H1 (cell line): ENCODE results near the gene ITGB4. TPM values are rescaled to one million over a fixed set of nuclear protein-coding genes. Genes with fewer than 3 reads are reported as not detected.

Experiments
- CTCF ChIA-PET: fragments of 300-600 bp; sonication (Branson Sonifier 250); formaldehyde crosslinking; loops from one replicate; lab custom pipeline; 2021; ENCODE audit not compliant: partially characterized antibody; lab: Charles Lee
- POLR2A ChIA-PET: fragments of 300-600 bp; sonication (Branson Sonifier 250); formaldehyde crosslinking; loops from one replicate; lab custom pipeline; 2021; ENCODE audit warnings: inconsistent platforms; ENCODE audit not compliant: partially characterized antibody; lab: Charles Lee
- DNase-seq, 2 experiments: peaks; one replicate each; pipeline versions ENCODE4 v3.0.0 to v3.0.0-alpha.2; 2010 to 2022; ENCODE audit warnings: low spot score in 2 of 2, low read depth in 1 of 2, mixed read lengths in 1 of 2
- FAIRE-seq: peaks from 2 replicates; lab custom pipeline; 2011; peaks lifted over from hg19 to GRCh38; lab: Jason Lieb, UNC
- H2AFZ ChIP-seq: 2 replicates; pipeline ENCODE4 v1.8.1; 2012; ENCODE audit warnings: low read length, inconsistent platforms
- H2AK5ac ChIP-seq: 2 replicates; pipeline ENCODE4 v1.6.1; 2013; ENCODE audit warnings: low read depth, low read length
- H2BK120ac ChIP-seq: replicated peaks from 2 replicates; pipeline ENCODE3; 2013; ENCODE audit warnings: low read depth, low read length, inconsistent platforms
- H2BK12ac ChIP-seq: 2 replicates; pipeline ENCODE4 v1.6.1; 2013; ENCODE audit warnings: low read depth, low read length
- H2BK15ac ChIP-seq: 2 replicates; pipeline ENCODE4 v1.6.1; 2013; ENCODE audit warnings: low read length
- H2BK20ac ChIP-seq: 2 replicates; pipeline ENCODE4 v1.6.1; 2013; ENCODE audit warnings: low read length
- H2BK5ac ChIP-seq: 2 replicates; pipeline ENCODE4 v1.6.1; 2013; ENCODE audit warnings: low read depth, low read length
- H3K14ac ChIP-seq: 2 replicates; pipeline ENCODE4 v1.6.1; 2013; ENCODE audit warnings: inconsistent platforms; ENCODE audit not compliant: insufficient read length
- H3K18ac ChIP-seq: 2 replicates; pipeline ENCODE4 v1.6.1; 2013; ENCODE audit warnings: low read length; ENCODE audit errors: extremely low read depth
- H3K23ac ChIP-seq: 2 replicates; pipeline ENCODE4 v1.6.1; 2013; ENCODE audit warnings: inconsistent platforms; ENCODE audit not compliant: insufficient read length
- H3K23me2 ChIP-seq: 2 replicates; pipeline ENCODE4 v1.6.1; 2013; ENCODE audit warnings: low read depth, low read length
- H3K27ac ChIP-seq: 2 replicates; pipeline ENCODE4 v1.6.1; 2011; ENCODE audit warnings: low read depth, low read length, inconsistent platforms
- H3K27me3 ChIP-seq, 4 experiments: replicated peaks in 1 of 4; 1 replicate in 1 of 4; 2 replicates in 3 of 4; pipeline versions ENCODE4 v1.6.1 to v1.8.1; 2011 to 2013; ENCODE audit warnings: low read length in 3 of 4, mild to moderate bottlenecking in 3 of 4, inconsistent platforms in 2 of 4, mixed read lengths in 2 of 4, moderate library complexity in 1 of 4; ENCODE audit not compliant: control insufficient read depth in 3 of 4, insufficient read depth in 3 of 4; ENCODE audit errors: extremely low read depth in 1 of 4
- H3K36me3 ChIP-seq, 4 experiments: 2 replicates each; pipeline versions ENCODE4 v1.6.1 to v1.8.1; 2011 to 2013; ENCODE audit warnings: mild to moderate bottlenecking in 4 of 4, low read length in 3 of 4, moderate library complexity in 2 of 4, control low read depth in 1 of 4, inconsistent platforms in 1 of 4; ENCODE audit not compliant: insufficient read depth in 4 of 4, control insufficient read depth in 2 of 4
- H3K4ac ChIP-seq: replicated peaks from 2 replicates; pipeline ENCODE3; 2013; ENCODE audit warnings: low read length, low read depth, mixed read lengths, inconsistent platforms; ENCODE audit not compliant: insufficient read length
- H3K4me1 ChIP-seq, 4 experiments: replicated peaks in 1 of 4; 1 replicate in 1 of 4; 2 replicates in 3 of 4; pipeline versions ENCODE4 v1.6.1 to v1.8.1; 2011 to 2013; ENCODE audit warnings: low read length in 3 of 4, inconsistent platforms in 2 of 4, mixed read lengths in 1 of 4; ENCODE audit not compliant: insufficient read depth in 4 of 4, control insufficient read depth in 3 of 4
- H3K4me2 ChIP-seq, 2 experiments: 2 replicates each; pipeline versions ENCODE4 v1.6.1 to v1.8.1; 2011 to 2013; ENCODE audit warnings: low read depth in 2 of 2, low read length in 2 of 2, control low read depth in 1 of 2, inconsistent platforms in 1 of 2, mild to moderate bottlenecking in 1 of 2; ENCODE audit not compliant: insufficient read depth in 1 of 2
- H3K4me3 ChIP-seq, 4 experiments: fragments of 200-600, 300-600 bp in 1 of 4; sonication (generic), shearing (Covaris generic), sonication (Bioruptor Twin) in 1 of 4; 2 replicates each; pipeline versions ENCODE4 v1.5.1 to v1.8.1; 2011 to 2016; ENCODE audit warnings: low read length in 4 of 4, low read depth in 3 of 4, control low read depth in 2 of 4, inconsistent platforms in 2 of 4, mild to moderate bottlenecking in 2 of 4, mixed read lengths in 1 of 4, moderate library complexity in 1 of 4; ENCODE audit not compliant: insufficient read depth in 2 of 4; ENCODE audit errors: extremely low read depth in 1 of 4
- H3K56ac ChIP-seq: replicated peaks from 2 replicates; pipeline ENCODE3; 2013; ENCODE audit warnings: low read depth, mild to moderate bottlenecking, mixed read lengths, low read length, inconsistent platforms; ENCODE audit not compliant: insufficient read length
- H3K79me1 ChIP-seq: 2 replicates; pipeline ENCODE4 v1.6.1; 2013; ENCODE audit warnings: low read depth, low read length, control low read depth
- H3K79me2 ChIP-seq, 2 experiments: 2 replicates each; pipeline versions ENCODE4 v1.6.1 to v1.8.1; 2012 to 2013; ENCODE audit warnings: low read length in 2 of 2, mild to moderate bottlenecking in 2 of 2, inconsistent platforms in 1 of 2; ENCODE audit not compliant: insufficient read depth in 2 of 2, control insufficient read depth in 1 of 2
- H3K9ac ChIP-seq, 4 experiments: replicated peaks in 1 of 4; 1 replicate in 1 of 4; 2 replicates in 3 of 4; pipeline versions ENCODE4 v1.6.1 to v1.8.1; 2011 to 2013; ENCODE audit warnings: low read depth in 3 of 4, low read length in 3 of 4, control low read depth in 2 of 4, mild to moderate bottlenecking in 2 of 4, moderate library complexity in 2 of 4, inconsistent platforms in 1 of 4; ENCODE audit errors: extremely low read depth in 1 of 4
- H3K9me3 ChIP-seq, 2 experiments: 2 replicates each; pipeline versions ENCODE4 v1.6.1 to v1.8.1; 2012 to 2013; ENCODE audit warnings: mild to moderate bottlenecking in 2 of 2, moderate library complexity in 2 of 2, control low read depth in 1 of 2, inconsistent platforms in 1 of 2, low read depth in 1 of 2, low read length in 1 of 2, mixed read lengths in 1 of 2; ENCODE audit not compliant: insufficient read depth in 2 of 2
- H4K20me1 ChIP-seq, 2 experiments: replicated peaks in 1 of 2; 2 replicates each; pipeline versions ENCODE3 to v1.8.1; 2011 to 2013; ENCODE audit warnings: inconsistent platforms in 2 of 2, low read length in 2 of 2, mild to moderate bottlenecking in 1 of 2; ENCODE audit not compliant: insufficient read depth in 2 of 2, control insufficient read depth in 1 of 2
- H4K5ac ChIP-seq: 2 replicates; pipeline ENCODE4 v1.6.1; 2013; ENCODE audit warnings: low read length, low read depth, mixed read lengths, inconsistent platforms; ENCODE audit not compliant: insufficient read length
- H4K8ac ChIP-seq: 2 replicates; pipeline ENCODE4 v1.8.0; 2013; ENCODE audit warnings: mild to moderate bottlenecking, moderate library complexity, low read length, inconsistent platforms; ENCODE audit not compliant: insufficient read depth; ENCODE audit errors: extremely low read depth
- H4K91ac ChIP-seq: replicated peaks from 2 replicates; pipeline ENCODE3; 2013; ENCODE audit warnings: low read length, mixed read lengths, inconsistent platforms; ENCODE audit not compliant: insufficient read length
- GTF2F1 ChIP-seq: IDR thresholded peaks from 2 replicates; pipeline ENCODE4 v1.6.1; 2012; ENCODE audit warnings: low read depth, low read length, improper control_type of control experiment, borderline replicate concordance
- RAD21 ChIP-seq, 2 experiments: IDR thresholded peaks in 1 of 2; conservative IDR thresholded peaks in 1 of 2; 2 replicates each; pipeline ENCODE4 v1.6.1; 2011; ENCODE audit warnings: low read depth in 2 of 2, low read length in 2 of 2, improper control_type of control experiment in 1 of 2, inconsistent platforms in 1 of 2, mild to moderate bottlenecking in 1 of 2, moderate library complexity in 1 of 2
- WGBS, 2 experiments: shearing (Covaris generic) in 1 of 2; methylation state at CpG; one replicate each; pipeline versions ENCODE4 v1.1.6 to v1.1.7; 2013 to 2015; ENCODE audit warnings: low lambda C conversion rate in 2 of 2, mixed read lengths in 2 of 2, inconsistent platforms in 1 of 2, low coverage in 1 of 2, missing lambda C conversion rate in 1 of 2; ENCODE audit not compliant: insufficient replicate concordance in 2 of 2, insufficient coverage in 1 of 2, insufficient read length in 1 of 2; ENCODE audit errors: extremely low coverage in 1 of 2, missing lambda C conversion rate in 1 of 2; 5-methylcytosine and 5-hydroxymethylcytosine counted together
- polyA plus RNA-seq, 7 experiments: library from polyadenylated mRNA; depleted of rRNA in 3 of 7; stranded (reverse) in 5 of 7; unstranded in 2 of 7; fragments of >200 nt in 5 of 7; fragments of 200-250 nt in 2 of 7; gene quantifications; 1 replicate in 5 of 7; 2 replicates in 1 of 7; 4 replicates in 1 of 7; pipeline versions ENCODE4 v1.2.1 to v1.2.3, GENCODE V29; 2011 to 2013; ENCODE audit warnings: missing spikeins in 2 of 7, mixed read lengths in 2 of 7
- total RNA-seq: library from RNA; stranded (reverse); fragmentation: NEBNext Ultra II Directional; extraction: Animal tissue kit (Norgen Biotek cat#: 25700); gene quantifications from 2 replicates; pipeline ENCODE4 v1.2.1, GENCODE V29; 2021
- TF ChIP-seq, protein P1 (sequence below), 3 experiments: IDR thresholded peaks; 1 replicate in 2 of 3; 2 replicates in 1 of 3; pipeline versions ENCODE4 v1.5.1 to v1.6.1; 2011; ENCODE audit warnings: low read length in 3 of 3, mild to moderate bottlenecking in 3 of 3, inconsistent platforms in 2 of 3, low read depth in 1 of 3, moderate library complexity in 1 of 3; ENCODE audit not compliant: insufficient read depth in 1 of 3; ENCODE audit errors: control extremely low read depth in 1 of 3

The ITGB4 gene
- total and polyA plus RNA-seq, 2 of the 8 experiments (the other 6 are each of a cell fraction or from before 2014, with no cell fraction given): 5.2 to 5.6 TPM

DNA sequence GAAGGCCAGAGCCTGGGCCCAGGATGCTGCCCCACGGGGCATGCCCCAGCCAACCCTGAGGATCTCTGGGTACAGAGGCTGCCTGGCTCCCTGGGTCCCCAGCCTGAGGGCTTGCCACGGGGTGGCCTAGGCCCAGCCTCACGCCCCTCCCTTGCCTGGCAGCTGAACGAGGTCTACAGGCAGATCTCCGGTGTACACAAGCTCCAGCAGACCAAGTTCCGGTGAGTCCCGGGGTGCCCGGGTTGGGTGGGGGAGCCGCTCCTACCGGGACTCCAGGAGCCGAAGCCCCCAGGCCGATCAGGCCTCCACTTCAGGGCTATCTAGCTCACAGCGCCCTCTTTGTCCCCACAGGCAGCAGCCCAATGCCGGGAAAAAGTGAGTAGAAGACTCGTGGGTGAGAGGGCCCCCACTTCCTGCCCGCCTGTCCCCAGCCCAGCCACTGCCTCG is 19.4 kb downstream of the ITGB4 start:
- no peak overlapping the region for H2AK5ac ChIP-seq
- H3K9me3 ChIP-seq: no peaks in the 10 kb centered on the region
- H3K9ac ChIP-seq: no peak overlapping the region
- no peaks in the 10 kb centered on the region for H3K4me1 ChIP-seq
- DNase-seq (no peak), FAIRE-seq (no peak)
- H3K4ac ChIP-seq: no peak overlapping the region
- no peak overlapping the region for H2BK20ac ChIP-seq
- H4K91ac ChIP-seq: peak overlapping the region; percentile 77
- CTCF ChIA-PET: interaction anchor here (0.7 to 12.3 kb wide), 7 partner anchors 8 to 139 kb away, joined by 3 to 312 read pairs (median 7); partner anchors contain the start of gene SMIM5
- H3K36me3 ChIP-seq: no peaks in the 10 kb centered on the region
- H3K27me3 ChIP-seq: no peaks in the 10 kb centered on the region
- POLR2A ChIA-PET: interaction anchor here (0.9 to 1.4 kb wide), 2 partner anchors 13 to 39 kb away, joined by 3 to 4 read pairs; a partner anchor contains a TSS
- no peaks in the 10 kb centered on the region for H3K79me2 ChIP-seq
- H4K5ac ChIP-seq: no peak overlapping the region
- H2AFZ ChIP-seq: no peak overlapping the region
- H2BK12ac ChIP-seq: no peak overlapping the region
- H3K79me1 ChIP-seq: no peaks in the 10 kb centered on the region
- no peak overlapping the region for H3K4me2 ChIP-seq
- no peaks in the 10 kb centered on the region for H3K23me2 ChIP-seq
- no peak overlapping the region for H3K14ac ChIP-seq
- H2BK5ac ChIP-seq: no peak overlapping the region
- no peak overlapping the region for H2BK15ac ChIP-seq
- H2BK120ac ChIP-seq: no peak overlapping the region
- no peak overlapping the region for H3K23ac ChIP-seq
- TF ChIP-seq GTF2F1: no peak
- peak in 1 of 2 experiments; percentile 24; a peak in 2 of 4 replicates for TF ChIP-seq RAD21 (IDR thresholded peaks at IDR 0.05 in 1 of 2, conservative IDR thresholded peaks at IDR 0.05 in 1 of 2; ENCODE audit: low read depth in 2 of 2, low read length in 2 of 2)
- TF ChIP-seq, protein P1, sequence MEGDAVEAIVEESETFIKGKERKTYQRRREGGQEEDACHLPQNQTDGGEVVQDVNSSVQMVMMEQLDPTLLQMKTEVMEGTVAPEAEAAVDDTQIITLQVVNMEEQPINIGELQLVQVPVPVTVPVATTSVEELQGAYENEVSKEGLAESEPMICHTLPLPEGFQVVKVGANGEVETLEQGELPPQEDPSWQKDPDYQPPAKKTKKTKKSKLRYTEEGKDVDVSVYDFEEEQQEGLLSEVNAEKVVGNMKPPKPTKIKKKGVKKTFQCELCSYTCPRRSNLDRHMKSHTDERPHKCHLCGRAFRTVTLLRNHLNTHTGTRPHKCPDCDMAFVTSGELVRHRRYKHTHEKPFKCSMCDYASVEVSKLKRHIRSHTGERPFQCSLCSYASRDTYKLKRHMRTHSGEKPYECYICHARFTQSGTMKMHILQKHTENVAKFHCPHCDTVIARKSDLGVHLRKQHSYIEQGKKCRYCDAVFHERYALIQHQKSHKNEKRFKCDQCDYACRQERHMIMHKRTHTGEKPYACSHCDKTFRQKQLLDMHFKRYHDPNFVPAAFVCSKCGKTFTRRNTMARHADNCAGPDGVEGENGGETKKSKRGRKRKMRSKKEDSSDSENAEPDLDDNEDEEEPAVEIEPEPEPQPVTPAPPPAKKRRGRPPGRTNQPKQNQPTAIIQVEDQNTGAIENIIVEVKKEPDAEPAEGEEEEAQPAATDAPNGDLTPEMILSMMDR (IDR thresholded peaks at IDR 0.05; ENCODE audit: control extremely low read depth in 1 of 3, insufficient read depth in 1 of 3, low read depth in 1 of 3, low read length in 3 of 3): 0 out of 4 replicates have a peak, but pooled peaks of 1 of the 3 experiments have one; percentile 4
- no peak overlapping the region for H3K4me3 ChIP-seq
- H4K8ac ChIP-seq: peak overlapping the region; percentile 68
- no peak overlapping the region for H3K56ac ChIP-seq
- no peak overlapping the region for H3K27ac ChIP-seq
- peaks cover 0 to 2% of the 10 kb centered on the region in 2 experiments for H4K20me1 ChIP-seq
- no peak overlapping the region for H3K18ac ChIP-seq
- 85% methylated on average over 15 of the region's 17 CpGs; no CpG with 5 or more reads in 1 of the 2 experiments for WGBS, 2 experiments
